Measurements from ENCODE around the gene SLC24A1.

GRCh38 chr15:65660927-65661326, 39.2 kb downstream of the SLC24A1 start:
- TF ChIP-seq, protein P1, sequence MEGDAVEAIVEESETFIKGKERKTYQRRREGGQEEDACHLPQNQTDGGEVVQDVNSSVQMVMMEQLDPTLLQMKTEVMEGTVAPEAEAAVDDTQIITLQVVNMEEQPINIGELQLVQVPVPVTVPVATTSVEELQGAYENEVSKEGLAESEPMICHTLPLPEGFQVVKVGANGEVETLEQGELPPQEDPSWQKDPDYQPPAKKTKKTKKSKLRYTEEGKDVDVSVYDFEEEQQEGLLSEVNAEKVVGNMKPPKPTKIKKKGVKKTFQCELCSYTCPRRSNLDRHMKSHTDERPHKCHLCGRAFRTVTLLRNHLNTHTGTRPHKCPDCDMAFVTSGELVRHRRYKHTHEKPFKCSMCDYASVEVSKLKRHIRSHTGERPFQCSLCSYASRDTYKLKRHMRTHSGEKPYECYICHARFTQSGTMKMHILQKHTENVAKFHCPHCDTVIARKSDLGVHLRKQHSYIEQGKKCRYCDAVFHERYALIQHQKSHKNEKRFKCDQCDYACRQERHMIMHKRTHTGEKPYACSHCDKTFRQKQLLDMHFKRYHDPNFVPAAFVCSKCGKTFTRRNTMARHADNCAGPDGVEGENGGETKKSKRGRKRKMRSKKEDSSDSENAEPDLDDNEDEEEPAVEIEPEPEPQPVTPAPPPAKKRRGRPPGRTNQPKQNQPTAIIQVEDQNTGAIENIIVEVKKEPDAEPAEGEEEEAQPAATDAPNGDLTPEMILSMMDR (conservative IDR thresholded peaks at IDR 0.05; ENCODE audit: low read depth, low read length) = no peak
- no peak for TF ChIP-seq EZH2 (IDR thresholded peaks at IDR 0.05; ENCODE audit: borderline replicate concordance, low read depth, low read length, poor library complexity, severe bottlenecking)

All from A673 (cell line).